Measurements from ENCODE around the gene RAD50.
"Not testable (repeated sequence)": the region's sequence is repeated elsewhere in the genome, so short reads cannot be mapped to it uniquely, and the experiment has no call there.

RAD50 gene

GRCh38 chr5:132557478-132558172, 848 bp downstream of the RAD50 start:
- DNase-seq = peak; percentile 67

DNA sequence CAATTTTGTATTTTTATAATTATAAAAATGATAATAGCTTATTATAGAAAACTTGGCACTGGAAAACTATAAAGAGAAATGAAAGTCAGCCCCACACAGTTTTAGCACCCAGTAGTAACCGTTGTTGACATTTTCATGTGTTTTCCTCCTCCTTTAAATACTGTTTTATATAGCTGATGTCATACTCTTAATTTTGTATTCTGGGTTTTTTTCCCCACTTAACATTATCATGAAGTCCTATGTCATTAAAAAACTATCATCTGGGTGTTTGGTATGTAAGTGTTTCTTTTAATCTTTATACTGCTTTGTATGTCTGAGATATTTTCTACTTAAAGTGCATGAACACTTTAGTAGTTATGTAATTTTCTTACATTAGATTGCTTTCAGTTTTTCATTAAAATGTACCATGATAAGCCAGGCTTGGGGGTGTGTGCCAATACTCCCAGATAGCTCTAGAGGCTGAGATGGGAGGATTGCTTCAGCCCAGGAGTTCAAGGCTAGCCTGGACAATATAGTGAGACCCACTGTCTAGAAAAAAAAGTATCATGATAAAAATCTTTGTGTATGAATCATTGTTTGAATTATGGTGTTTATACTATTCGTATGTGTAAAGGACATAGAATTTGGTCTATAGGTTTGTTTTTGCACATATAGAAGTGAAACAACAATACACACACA, 2.7 kb downstream of the RAD50 start:
- no peak for DNase-seq

- no peak for DNase-seq
Observed at GRCh38 chr5:132561601-132562000, 4.8 kb downstream of the RAD50 start.

DNA sequence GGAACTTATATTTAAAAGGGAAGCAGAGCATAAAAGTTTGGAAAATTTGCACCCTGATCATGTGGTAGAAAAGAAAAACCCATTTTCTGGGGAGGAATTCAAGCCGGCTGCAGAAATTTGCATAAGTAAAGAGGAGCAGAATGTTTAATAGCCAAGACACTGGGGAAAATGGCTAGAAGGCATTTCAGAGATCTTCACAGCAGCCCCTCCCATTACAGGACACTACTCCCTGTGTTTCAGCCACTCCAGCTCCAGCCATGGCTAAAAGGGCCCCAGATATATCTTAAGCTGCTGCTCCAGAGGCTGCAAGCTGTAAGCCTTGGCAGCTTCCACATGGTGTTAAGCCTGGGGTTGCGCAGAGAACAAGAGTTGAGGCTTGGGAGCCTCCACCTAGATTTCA, 7.8 kb downstream of the RAD50 start:
- not testable (repeated sequence) for DNase-seq

DNA sequence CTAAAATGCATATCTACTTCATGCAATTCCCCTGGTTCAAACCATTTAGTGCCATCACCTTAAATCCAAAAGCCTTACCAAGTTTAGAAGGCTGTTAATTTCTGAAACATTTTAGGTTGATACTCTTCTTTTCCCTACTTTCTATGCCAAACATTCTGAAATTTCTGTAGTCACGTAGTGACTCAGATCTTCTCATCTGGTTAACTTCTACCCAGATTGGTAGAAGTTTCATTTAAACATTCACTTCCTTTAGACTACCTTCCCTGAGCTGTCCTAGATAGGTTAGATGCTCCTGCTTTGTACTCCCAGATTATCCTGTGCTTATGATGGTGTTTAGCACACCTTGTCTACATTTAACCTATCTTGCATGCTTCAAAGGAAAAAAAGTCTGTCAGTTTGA, 9.9 kb downstream of the RAD50 start:
- DNase-seq = no peak

DNA sequence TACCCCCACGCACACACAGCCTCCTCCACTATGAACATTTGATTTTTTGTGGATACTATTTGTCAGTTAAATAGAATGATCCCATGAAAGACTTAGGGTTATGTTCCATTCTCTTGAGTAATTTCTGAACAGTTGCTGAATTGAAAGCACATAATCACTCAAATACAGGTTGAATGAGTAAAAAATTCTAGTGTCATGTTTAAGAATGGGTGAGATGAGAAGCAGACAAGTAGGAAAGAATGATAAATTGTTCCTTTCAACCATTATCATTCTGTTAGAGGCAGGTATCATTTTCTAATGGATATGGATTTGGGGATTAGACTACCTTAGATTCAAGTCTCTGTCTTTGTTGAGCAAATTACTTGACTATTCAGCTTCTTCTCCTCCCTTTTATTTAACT, 19.3 kb downstream of the RAD50 start:
- DNase-seq = no peak

- DNase-seq = not testable (repeated sequence)
Observed at GRCh38 chr5:132584560-132584959, 27.8 kb downstream of the RAD50 start.

GRCh38 chr5:132586063-132586462, 29.3 kb downstream of the RAD50 start:
- DNase-seq = no peak

DNA sequence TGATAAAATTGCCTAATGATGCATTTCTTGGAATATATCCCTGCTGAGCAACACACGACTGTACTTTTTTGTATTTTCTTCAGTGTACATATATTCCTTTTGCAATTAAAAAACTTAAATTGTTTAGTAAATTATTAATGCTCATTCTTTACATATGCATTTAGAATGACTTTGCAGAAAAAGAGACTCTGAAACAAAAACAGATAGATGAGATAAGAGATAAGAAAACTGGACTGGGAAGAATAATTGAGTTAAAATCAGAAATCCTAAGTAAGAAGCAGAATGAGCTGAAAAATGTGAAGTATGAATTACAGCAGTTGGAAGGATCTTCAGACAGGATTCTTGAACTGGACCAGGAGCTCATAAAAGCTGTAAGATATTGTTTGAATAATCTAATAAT, 32.7 kb downstream of the RAD50 start:
- no peak for DNase-seq

- DNase-seq = no peak
Observed at GRCh38 chr5:132591145-132591544, 34.4 kb downstream of the RAD50 start.

- peak; percentile 76 for DNase-seq
Observed at GRCh38 chr5:132592521-132592920, 35.7 kb downstream of the RAD50 start.

DNA sequence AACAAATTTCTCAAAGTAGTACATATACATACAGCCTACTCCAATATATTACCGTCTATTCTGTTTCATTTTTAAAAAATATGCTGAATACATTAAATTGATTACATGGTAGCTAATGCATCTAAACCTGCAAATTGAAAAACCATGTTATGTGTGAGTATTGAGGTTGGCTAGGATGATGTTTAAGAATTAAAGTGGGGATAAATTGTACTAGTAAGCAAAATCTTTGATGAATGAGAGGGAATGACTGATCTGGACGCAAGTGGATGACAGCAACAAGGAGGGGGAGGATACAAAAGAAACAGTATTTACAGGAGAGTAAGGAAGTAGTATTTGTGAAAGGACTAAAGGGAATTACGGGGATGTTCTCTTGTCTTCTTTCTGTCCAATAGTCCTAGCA, 37.4 kb downstream of the RAD50 start:
- no peak for DNase-seq

DNA sequence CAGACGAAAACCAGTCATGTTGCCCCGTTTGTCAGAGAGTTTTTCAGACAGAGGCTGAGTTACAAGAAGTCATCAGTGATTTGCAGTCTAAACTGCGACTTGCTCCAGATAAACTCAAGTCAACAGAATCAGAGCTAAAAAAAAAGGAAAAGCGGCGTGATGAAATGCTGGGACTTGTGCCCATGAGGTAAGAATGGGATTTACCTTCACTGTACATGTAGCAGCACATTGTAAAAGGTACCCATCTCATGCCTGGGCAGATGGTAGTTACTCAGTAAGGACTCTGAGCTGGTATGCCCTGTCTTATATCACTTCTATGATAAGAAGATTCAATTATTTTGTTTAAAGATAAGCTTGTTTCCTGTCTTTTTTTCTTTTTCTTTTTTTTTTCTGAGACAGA, 38.8 kb downstream of the RAD50 start:
- no peak for DNase-seq

GRCh38 chr5:132601071-132601728, 44.4 kb downstream of the RAD50 start:
- no peak for DNase-seq

DNA sequence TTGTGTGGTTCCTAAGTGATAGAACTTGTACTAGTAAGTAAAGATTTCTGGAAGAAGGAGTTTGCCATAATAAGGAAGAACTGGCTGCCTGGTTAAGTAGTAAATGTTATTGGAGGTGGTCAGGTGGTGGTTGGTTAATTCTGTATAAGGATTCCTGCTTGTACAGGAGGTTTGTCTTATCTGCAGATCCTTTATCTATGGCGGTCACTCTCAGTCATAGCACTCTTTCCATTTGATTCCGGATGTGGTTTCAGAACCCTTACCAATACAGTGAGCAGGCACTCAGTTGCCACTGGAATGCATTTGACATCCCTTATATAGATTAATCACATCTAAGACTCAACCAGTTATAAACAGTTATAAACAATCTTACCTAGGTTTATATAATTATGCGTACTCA, 50.3 kb downstream of the RAD50 start:
- DNase-seq = no peak

- no peak for DNase-seq
Observed at GRCh38 chr5:132608107-132608506, 51.3 kb downstream of the RAD50 start.

DNA sequence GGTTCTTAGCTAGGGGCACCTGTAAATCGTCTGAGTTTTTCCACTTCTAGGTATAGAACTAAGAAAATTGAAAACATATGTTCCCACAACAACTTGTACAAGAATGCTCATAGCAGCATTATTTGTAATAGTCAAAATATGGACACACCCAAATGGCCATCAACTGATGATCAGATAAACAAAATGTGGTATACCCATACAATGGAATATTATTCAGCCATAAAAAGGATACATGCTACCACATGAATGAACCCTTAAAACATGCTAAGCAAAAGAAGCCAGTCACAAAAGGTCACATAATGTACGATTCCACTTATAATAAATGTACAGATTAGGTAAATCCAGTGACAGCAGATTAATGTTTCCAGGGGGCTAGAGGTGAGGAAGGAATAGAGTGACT, 55.2 kb downstream of the RAD50 start:
- DNase-seq = no peak

DNA sequence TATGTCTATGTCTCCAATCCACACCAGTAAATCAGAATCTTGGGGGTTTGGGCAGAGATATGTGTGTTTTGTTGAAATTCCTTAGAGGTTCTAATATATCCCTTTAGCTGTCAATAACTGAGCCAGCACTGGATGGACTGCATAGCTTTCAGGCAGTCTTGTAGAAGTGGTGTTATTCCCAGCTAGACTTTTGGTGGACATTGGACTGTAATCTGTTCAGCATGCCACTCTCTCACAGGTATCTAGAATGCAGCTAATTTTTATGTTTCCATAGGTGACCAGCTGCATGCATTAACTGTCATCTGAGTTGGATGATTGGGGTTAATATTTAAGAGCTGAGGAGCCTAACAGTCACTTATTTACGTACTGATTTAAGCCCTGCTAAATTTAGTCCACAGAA, 56.1 kb downstream of the RAD50 start:
- DNase-seq = no peak

DNA sequence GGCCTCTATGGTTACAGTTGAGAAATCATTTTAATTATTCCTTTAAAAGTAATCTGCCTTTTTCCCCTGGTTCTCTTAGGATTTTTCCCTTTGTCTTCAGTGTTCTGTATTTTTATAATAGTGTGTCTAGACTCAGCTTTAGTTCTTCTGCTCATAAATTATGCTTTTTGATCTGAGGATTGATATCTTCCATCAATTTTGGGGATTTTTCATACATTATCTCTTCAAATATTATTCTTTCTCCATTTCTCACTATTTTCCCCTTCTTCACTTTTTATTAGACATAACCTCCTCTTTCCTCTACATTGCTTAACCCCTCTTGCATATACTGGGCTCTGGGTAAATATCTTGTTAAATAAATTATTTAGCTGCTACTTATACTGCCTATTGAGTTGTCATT, 64.9 kb downstream of the RAD50 start:
- DNase-seq = no peak

DNA sequence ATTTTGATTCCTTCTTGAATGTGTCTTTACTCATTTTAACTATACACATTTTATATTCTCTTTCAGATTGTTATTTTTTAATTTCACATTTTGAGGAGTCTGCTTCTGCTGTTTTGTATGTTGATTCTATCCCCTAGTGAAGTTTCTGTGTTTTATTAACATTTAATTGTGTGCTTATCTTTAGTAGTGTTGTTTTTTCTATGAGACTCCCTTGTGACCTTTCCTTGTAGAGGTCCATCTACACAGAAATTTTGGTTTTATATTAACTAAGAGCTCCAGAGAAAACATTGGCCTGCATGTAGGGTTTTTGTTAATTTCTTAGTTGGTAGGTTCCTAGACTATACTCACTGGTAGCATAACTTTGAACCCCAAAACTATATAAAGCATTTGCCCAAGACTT, 65.8 kb downstream of the RAD50 start:
- no peak for DNase-seq

DNA sequence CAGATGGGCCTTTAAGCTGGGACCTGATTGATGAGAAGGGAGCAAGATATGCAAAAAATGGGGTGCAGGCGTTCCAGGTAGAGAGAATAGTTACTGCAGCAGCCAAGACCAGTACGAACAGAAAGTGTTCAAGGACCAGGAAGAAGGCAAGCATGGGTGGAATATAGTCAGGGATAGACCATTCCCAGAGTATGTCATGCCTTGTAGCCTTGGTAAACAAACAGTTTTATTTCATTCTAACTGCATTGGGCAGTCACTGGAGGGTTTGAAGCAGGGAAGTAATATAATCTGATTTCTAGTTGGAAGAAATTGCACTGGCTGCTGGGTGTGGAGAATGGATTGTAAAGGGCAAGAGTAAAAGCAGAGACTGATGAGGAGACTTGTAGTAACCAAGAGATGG, 70.7 kb downstream of the RAD50 start:
- DNase-seq = no peak

- no peak for DNase-seq
Observed at GRCh38 chr5:132628814-132629213, 72.0 kb downstream of the RAD50 start.

- DNase-seq = no peak
Observed at GRCh38 chr5:132629230-132629944, 72.6 kb downstream of the RAD50 start.

GRCh38 chr5:132633587-132633986, 76.8 kb downstream of the RAD50 start:
- DNase-seq = not testable (repeated sequence)
